ENCODE results near the gene GRK5.

Gene GRK5

GRCh38 chr10:119423510-119424257 lies 216.3 kb downstream of the GRK5 start:
- no peak overlapping the region for H4K91ac ChIP-seq (ENCODE audit: low read depth, low read length, poor library complexity)
- peak overlapping the region; percentile 75 for H2BK12ac ChIP-seq (ENCODE audit: low read length)
- no peak overlapping the region for H2AK5ac ChIP-seq (ENCODE audit: low read depth, low read length)
- peaks cover 4 to 6% of the 10 kb centered on the region in 2 donors for H3K9me3 ChIP-seq (replicated peaks in 1 of 2; ENCODE audit: control insufficient read depth in 2 of 2, insufficient read depth in 1 of 2, low read depth in 1 of 2, low read length in 2 of 2)
- peaks cover 3% of the 10 kb centered on the region for H3K79me1 ChIP-seq (ENCODE audit: low read depth, low read length)
- no peak overlapping the region for H2BK15ac ChIP-seq (ENCODE audit: low read length)
- H2BK120ac ChIP-seq (ENCODE audit: low read depth, low read length) = no peak overlapping the region
- no peak overlapping the region for H2AFZ ChIP-seq (ENCODE audit: low read length)
- peaks cover 8 to 9% of the 10 kb centered on the region in 2 donors for H3K4me1 ChIP-seq (ENCODE audit: control insufficient read depth in 2 of 2, insufficient read depth in 1 of 2, low read depth in 1 of 2, low read length in 2 of 2)
- no peak overlapping the region for H3K18ac ChIP-seq (ENCODE audit: low read length)
- WGBS, 2 donors (ENCODE audit: extremely low coverage in 2 of 2, insufficient read length in 2 of 2, insufficient replicate concordance in 1 of 2) = no CpG with 5 or more reads among the region's 7 CpGs
- DNase-seq (ENCODE audit: low spot score) = no peak
- H3K27ac ChIP-seq (replicated peaks; ENCODE audit: low read length) = no peak overlapping the region
- H3K14ac ChIP-seq (ENCODE audit: low read length) = no peak overlapping the region
- no peak overlapping the region for H3K4me3 ChIP-seq (ENCODE audit: low read length in 2 of 2)
- H3K27me3 ChIP-seq (ENCODE audit: control insufficient read depth in 3 of 3, insufficient read depth in 3 of 3, low read depth in 1 of 3, low read length in 3 of 3) = no peaks in the 10 kb centered on the region
- no peak overlapping the region for H3K4me2 ChIP-seq (ENCODE audit: insufficient read depth, low read length, poor library complexity, severe bottlenecking)
- H2BK5ac ChIP-seq (ENCODE audit: low read length) = peak overlapping the region; percentile 1
- H4K8ac ChIP-seq (ENCODE audit: low read depth, low read length) = no peak overlapping the region
- no peak overlapping the region for H3K4ac ChIP-seq (ENCODE audit: low read length)
- H3K9ac ChIP-seq (ENCODE audit: low read depth, low read length, poor library complexity) = peak overlapping the region; percentile 13
- H3K23ac ChIP-seq (ENCODE audit: low read depth, low read length, poor library complexity) = peak overlapping the region; percentile 60
- peaks cover 17 to 20% of the 10 kb centered on the region in 2 donors for H3K36me3 ChIP-seq (replicated peaks in 1 of 2; ENCODE audit: control insufficient read depth in 2 of 2, insufficient read depth in 2 of 2, low read length in 2 of 2)

GRCh38 chr10:119424258-119424975 lies 217.0 kb downstream of the GRK5 start:
- H2BK120ac ChIP-seq (ENCODE audit: low read depth, low read length) = peak overlapping the region; percentile 35
- H3K9me3 ChIP-seq (replicated peaks in 1 of 2; ENCODE audit: control insufficient read depth in 2 of 2, insufficient read depth in 1 of 2, low read depth in 1 of 2, low read length in 2 of 2) = peaks cover 4 to 6% of the 10 kb centered on the region in 2 donors
- H3K4me2 ChIP-seq (ENCODE audit: insufficient read depth, low read length, poor library complexity, severe bottlenecking) = no peak overlapping the region
- peaks cover 3% of the 10 kb centered on the region for H3K79me1 ChIP-seq (ENCODE audit: low read depth, low read length)
- H3K27me3 ChIP-seq (ENCODE audit: control insufficient read depth in 3 of 3, insufficient read depth in 3 of 3, low read depth in 1 of 3, low read length in 3 of 3) = no peaks in the 10 kb centered on the region
- H2BK5ac ChIP-seq (ENCODE audit: low read length) = peak overlapping the region; percentile 1
- no peak overlapping the region for H3K9ac ChIP-seq (ENCODE audit: low read depth, low read length, poor library complexity)
- peaks cover 17 to 20% of the 10 kb centered on the region in 2 donors for H3K36me3 ChIP-seq (replicated peaks in 1 of 2; ENCODE audit: control insufficient read depth in 2 of 2, insufficient read depth in 2 of 2, low read length in 2 of 2)
- no peak overlapping the region for H3K14ac ChIP-seq (ENCODE audit: low read length)
- H4K91ac ChIP-seq (ENCODE audit: low read depth, low read length, poor library complexity) = no peak overlapping the region
- no peak overlapping the region for H2BK15ac ChIP-seq (ENCODE audit: low read length)
- H3K27ac ChIP-seq (replicated peaks; ENCODE audit: low read length) = no peak overlapping the region
- no peak overlapping the region for H4K8ac ChIP-seq (ENCODE audit: low read depth, low read length)
- H3K4me1 ChIP-seq (ENCODE audit: control insufficient read depth in 2 of 2, insufficient read depth in 1 of 2, low read depth in 1 of 2, low read length in 2 of 2) = peaks cover 8 to 9% of the 10 kb centered on the region in 2 donors
- no peak overlapping the region for H3K4me3 ChIP-seq (ENCODE audit: low read length in 2 of 2)
- H2AK5ac ChIP-seq (ENCODE audit: low read depth, low read length) = no peak overlapping the region
- WGBS, 2 donors (ENCODE audit: extremely low coverage in 2 of 2, insufficient read length in 2 of 2, insufficient replicate concordance in 1 of 2) = no CpG with 5 or more reads among the region's 6 CpGs
- no peak overlapping the region for H2AFZ ChIP-seq (ENCODE audit: low read length)
- H3K23ac ChIP-seq (ENCODE audit: low read depth, low read length, poor library complexity) = no peak overlapping the region
- no peak overlapping the region for H2BK12ac ChIP-seq (ENCODE audit: low read length)
- DNase-seq (ENCODE audit: low spot score) = no peak
- H3K18ac ChIP-seq (ENCODE audit: low read length) = no peak overlapping the region
- H3K4ac ChIP-seq (ENCODE audit: low read length) = no peak overlapping the region

- no peak overlapping the region for H3K23ac ChIP-seq (ENCODE audit: low read depth, low read length, poor library complexity)
- peaks cover 8 to 9% of the 10 kb centered on the region in 2 donors for H3K4me1 ChIP-seq (ENCODE audit: control insufficient read depth in 2 of 2, insufficient read depth in 1 of 2, low read depth in 1 of 2, low read length in 2 of 2)
- no peak overlapping the region for H2BK15ac ChIP-seq (ENCODE audit: low read length)
- H2AFZ ChIP-seq (ENCODE audit: low read length) = no peak overlapping the region
- no peak overlapping the region for H3K4ac ChIP-seq (ENCODE audit: low read length)
- H3K36me3 ChIP-seq (replicated peaks in 1 of 2; ENCODE audit: control insufficient read depth in 2 of 2, insufficient read depth in 2 of 2, low read length in 2 of 2) = peaks cover 17 to 20% of the 10 kb centered on the region in 2 donors
- peak overlapping the region; percentile 9 for H3K9ac ChIP-seq (ENCODE audit: low read depth, low read length, poor library complexity)
- no peaks in the 10 kb centered on the region for H3K27me3 ChIP-seq (ENCODE audit: control insufficient read depth in 3 of 3, insufficient read depth in 3 of 3, low read depth in 1 of 3, low read length in 3 of 3)
- no peak overlapping the region for H3K27ac ChIP-seq (replicated peaks; ENCODE audit: low read length)
- peaks cover 4 to 6% of the 10 kb centered on the region in 2 donors for H3K9me3 ChIP-seq (replicated peaks in 1 of 2; ENCODE audit: control insufficient read depth in 2 of 2, insufficient read depth in 1 of 2, low read depth in 1 of 2, low read length in 2 of 2)
- no peak overlapping the region for H2AK5ac ChIP-seq (ENCODE audit: low read depth, low read length)
- no peak for DNase-seq (ENCODE audit: low spot score)
- no peak overlapping the region for H4K91ac ChIP-seq (ENCODE audit: low read depth, low read length, poor library complexity)
- H3K14ac ChIP-seq (ENCODE audit: low read length) = no peak overlapping the region
- no CpG with 5 or more reads among the region's 11 CpGs for WGBS, 2 donors (ENCODE audit: extremely low coverage in 2 of 2, insufficient read length in 2 of 2, insufficient replicate concordance in 1 of 2)
- no peak overlapping the region for H4K8ac ChIP-seq (ENCODE audit: low read depth, low read length)
- H3K4me3 ChIP-seq (ENCODE audit: low read length in 2 of 2) = no peak overlapping the region
- no peak overlapping the region for H3K18ac ChIP-seq (ENCODE audit: low read length)
- no peak overlapping the region for H2BK12ac ChIP-seq (ENCODE audit: low read length)
- no peak overlapping the region for H2BK120ac ChIP-seq (ENCODE audit: low read depth, low read length)
- H3K79me1 ChIP-seq (ENCODE audit: low read depth, low read length) = peaks cover 3% of the 10 kb centered on the region
- no peak overlapping the region for H2BK5ac ChIP-seq (ENCODE audit: low read length)
- no peak overlapping the region for H3K4me2 ChIP-seq (ENCODE audit: insufficient read depth, low read length, poor library complexity, severe bottlenecking)
These were observed 217.9 kb downstream of the GRK5 start for GRCh38 chr10:119425102-119425880.

- Histone ChIP-seq H3K18ac (ENCODE audit: low read length) (no peak overlapping the region), H2BK120ac (ENCODE audit: low read depth, low read length) (no peak overlapping the region)
These were observed 218.5 kb downstream of the GRK5 start for GRCh38 chr10:119425881-119426170.

More at GRCh38 chr10:119425881-119426170, 218.5 kb downstream of the GRK5 start:
- Histone ChIP-seq H3K23ac (ENCODE audit: low read depth, low read length, poor library complexity) (no peak overlapping the region), H3K27ac (replicated peaks; ENCODE audit: low read length) (no peak overlapping the region), H3K14ac (ENCODE audit: low read length) (no peak overlapping the region), H4K91ac (ENCODE audit: low read depth, low read length, poor library complexity) (no peak overlapping the region), H3K36me3 (replicated peaks in 1 of 2; ENCODE audit: control insufficient read depth in 2 of 2, insufficient read depth in 2 of 2, low read length in 2 of 2) (peaks cover 17 to 20% of the 10 kb centered on the region in 2 donors), H3K4me3 (ENCODE audit: low read length in 2 of 2) (no peak overlapping the region), H3K9me3 (replicated peaks in 1 of 2; ENCODE audit: control insufficient read depth in 2 of 2, insufficient read depth in 1 of 2, low read depth in 1 of 2, low read length in 2 of 2) (peaks cover 4 to 6% of the 10 kb centered on the region in 2 donors), H2BK5ac (ENCODE audit: low read length) (no peak overlapping the region), H2AK5ac (ENCODE audit: low read depth, low read length) (no peak overlapping the region), H4K8ac (ENCODE audit: low read depth, low read length) (no peak overlapping the region), H3K9ac (ENCODE audit: low read depth, low read length, poor library complexity) (peak overlapping the region; percentile 9), H3K4me2 (ENCODE audit: insufficient read depth, low read length, poor library complexity, severe bottlenecking) (no peak overlapping the region), H3K4me1 (ENCODE audit: control insufficient read depth in 2 of 2, insufficient read depth in 1 of 2, low read depth in 1 of 2, low read length in 2 of 2) (peaks cover 8% of the 10 kb centered on the region in 2 donors), H3K4ac (ENCODE audit: low read length) (no peak overlapping the region), H3K27me3 (ENCODE audit: control insufficient read depth in 3 of 3, insufficient read depth in 3 of 3, low read depth in 1 of 3, low read length in 3 of 3) (no peaks in the 10 kb centered on the region), H2BK15ac (ENCODE audit: low read length) (no peak overlapping the region), H2AFZ (ENCODE audit: low read length) (no peak overlapping the region), H3K79me1 (ENCODE audit: low read depth, low read length) (peaks cover 3% of the 10 kb centered on the region), H2BK12ac (ENCODE audit: low read length) (no peak overlapping the region)
- no peak for DNase-seq (ENCODE audit: low spot score)
- WGBS, 2 donors (ENCODE audit: extremely low coverage in 2 of 2, insufficient read length in 2 of 2, insufficient replicate concordance in 1 of 2) = no CpG with 5 or more reads among the region's 9 CpGs
